ENCODE measurements around the gene TTBK1.

- no peak for TF ChIP-seq POLR2AphosphoS5 (IDR thresholded peaks at IDR 0.05)
- TF ChIP-seq CTCF (IDR thresholded peaks at IDR 0.05): no peak
- TF ChIP-seq POLR2A (IDR thresholded peaks at IDR 0.05): no peak
- TF ChIP-seq EP300 (IDR thresholded peaks at IDR 0.05): no peak
Observed at GRCh38 chr6:43299338-43300293, 56.3 kb downstream of the TTBK1 start.

All from suprapubic skin (tissue), 4 donors.